CD14-positive monocyte (primary cell): ENCODE data around the gene GPATCH4. TPM values are rescaled to one million over a fixed set of nuclear protein-coding genes. Genes with fewer than 3 reads are reported as not detected.
A peak's percentile ranks its signal among the peaks of the same experiment; 100 is the strongest.

Experiments used
- DNase-seq, 3 donors: peaks; one replicate each; pipeline ENCODE4 v3.0.0-alpha.2; 2011 to 2022
- H2AFZ ChIP-seq: 2 replicates; pipeline ENCODE4 v1.6.0; 2012; ENCODE audit warnings: mild to moderate bottlenecking, low read depth, low read length, inconsistent platforms; ENCODE audit not compliant: insufficient read depth, poor library complexity, severe bottlenecking
- H3K27ac ChIP-seq, 2 donors: 1 replicate in 1 of 2; 2 replicates in 1 of 2; pipeline ENCODE4 v1.5.1; 2012 to 2013; ENCODE audit warnings: low read length in 2 of 2, control low read depth in 1 of 2, inconsistent platforms in 1 of 2, low read depth in 1 of 2, mild to moderate bottlenecking in 1 of 2
- H3K27me3 ChIP-seq, 2 donors: one replicate each; pipeline versions ENCODE4 v1.6.0 to v1.6.1; 2011 to 2013; ENCODE audit warnings: low read length in 2 of 2; ENCODE audit not compliant: control insufficient read depth in 2 of 2, insufficient read depth in 2 of 2
- H3K36me3 ChIP-seq, 2 donors: replicated peaks in 1 of 2; 1 replicate in 1 of 2; 2 replicates in 1 of 2; pipeline versions ENCODE4 v1.5.1 to v1.6.1; 2012 to 2013; ENCODE audit warnings: low read length in 2 of 2, control low read depth in 1 of 2, inconsistent platforms in 1 of 2, mild to moderate bottlenecking in 1 of 2; ENCODE audit not compliant: insufficient read depth in 2 of 2, control insufficient read depth in 1 of 2
- H3K4me1 ChIP-seq, 2 donors: 1 replicate in 1 of 2; 2 replicates in 1 of 2; pipeline versions ENCODE4 v1.5.1 to v1.6.1; 2012 to 2013; ENCODE audit warnings: low read length in 2 of 2, control low read depth in 1 of 2, inconsistent platforms in 1 of 2, mild to moderate bottlenecking in 1 of 2, moderate library complexity in 1 of 2; ENCODE audit not compliant: insufficient read depth in 2 of 2, control insufficient read depth in 1 of 2
- H3K4me2 ChIP-seq: replicated peaks from 2 replicates; pipeline ENCODE3; 2012; ENCODE audit warnings: low read length, moderate library complexity, mild to moderate bottlenecking; ENCODE audit not compliant: poor library complexity, severe bottlenecking; ENCODE audit errors: extremely low read depth
- H3K4me3 ChIP-seq, 3 experiments: fragments of 200-600 bp in 1 of 3; sonication (generic) in 1 of 3; replicated peaks in 1 of 3; 1 replicate in 2 of 3; 2 replicates in 1 of 3; pipeline ENCODE4 v1.5.1; 2011 to 2013; ENCODE audit warnings: low read length in 3 of 3, mild to moderate bottlenecking in 3 of 3, control low read depth in 2 of 3, low read depth in 2 of 3, inconsistent platforms in 1 of 3, moderate library complexity in 1 of 3
- H3K79me2 ChIP-seq: 2 replicates; pipeline ENCODE4 v1.6.0; 2012; ENCODE audit warnings: mild to moderate bottlenecking, control low read depth, inconsistent platforms, low read length, moderate library complexity; ENCODE audit not compliant: insufficient read depth
- H3K9ac ChIP-seq: 2 replicates; pipeline ENCODE4 v1.6.0; 2017; ENCODE audit warnings: low read length, mild to moderate bottlenecking; ENCODE audit not compliant: insufficient read depth, poor library complexity, severe bottlenecking
- H3K9me3 ChIP-seq, 2 donors: replicated peaks in 1 of 2; 1 replicate in 1 of 2; 2 replicates in 1 of 2; pipeline versions ENCODE4 v1.5.1 to v1.6.1; 2012 to 2013; ENCODE audit warnings: low read length in 2 of 2, control low read depth in 1 of 2; ENCODE audit not compliant: control insufficient read depth in 1 of 2, insufficient read depth in 1 of 2
- H4K20me1 ChIP-seq: 2 replicates; pipeline ENCODE4 v1.6.0; 2012; ENCODE audit warnings: mild to moderate bottlenecking, low read length, control low read depth, moderate library complexity; ENCODE audit not compliant: insufficient read depth
- H3K27ac Mint-ChIP-seq, 7 donors: one replicate each; pipeline ENCODE4 v1.8.0; 2020; ENCODE audit warnings: mild to moderate bottlenecking in 7 of 7, mixed read lengths in 7 of 7, moderate library complexity in 6 of 7, inconsistent platforms in 2 of 7
- H3K27me3 Mint-ChIP-seq, 3 donors: one replicate each; pipeline ENCODE4 v1.8.0; 2021 to 2022; ENCODE audit warnings: low read depth in 3 of 3, mild to moderate bottlenecking in 3 of 3, mixed read lengths in 3 of 3, moderate library complexity in 3 of 3, inconsistent platforms in 1 of 3
- H3K36me3 Mint-ChIP-seq, 2 donors: one replicate each; pipeline ENCODE4 v1.8.0; 2020; ENCODE audit warnings: mixed read lengths in 2 of 2, inconsistent platforms in 1 of 2, mild to moderate bottlenecking in 1 of 2
- H3K4me1 Mint-ChIP-seq: one replicate; pipeline ENCODE4 v1.8.0; 2020; ENCODE audit warnings: mild to moderate bottlenecking, mixed read lengths
- H3K4me3 Mint-ChIP-seq, 2 donors: one replicate each; pipeline ENCODE4 v1.8.0; 2020; ENCODE audit warnings: mild to moderate bottlenecking in 2 of 2, mixed read lengths in 2 of 2, moderate library complexity in 1 of 2
- H3K9me3 Mint-ChIP-seq, 7 donors: one replicate each; pipeline ENCODE4 v1.8.0; 2020 to 2022; ENCODE audit warnings: mixed read lengths in 7 of 7, mild to moderate bottlenecking in 6 of 7, moderate library complexity in 6 of 7, inconsistent platforms in 2 of 7
- CTCF ChIP-seq: fragments of 200-600 bp; IDR thresholded peaks from one replicate; pipeline ENCODE4 v1.8.0; 2022; ENCODE audit warnings: antibody characterized with exemption, mild to moderate bottlenecking
- WGBS: methylation state at CpG from one replicate; pipeline ENCODE4 v1.1.5; 2013; ENCODE audit warnings: missing lambda C conversion rate; ENCODE audit not compliant: insufficient coverage; 5-methylcytosine and 5-hydroxymethylcytosine counted together
- intact Hi-C, 2 donors: fragments of 100-400 bp; cut with micrococcal nuclease; formaldehyde crosslinking; loops; one replicate each; pipeline versions ENCODE4 v1.15.0 to v1.15.1; 2023
- polyA plus RNA-seq, 3 donors: library from polyadenylated mRNA; depleted of rRNA in 1 of 3; unstranded in 2 of 3; stranded (reverse) in 1 of 3; fragments of 300-500 nt in 2 of 3; fragments of >200 nt in 1 of 3; fragmentation: Illumina TruSeq in 2 of 3; gene quantifications; 1 replicate in 2 of 3; 2 replicates in 1 of 3; pipeline ENCODE4 v1.2.3, GENCODE V29; 2012 to 2021

The GPATCH4 gene
- polyA plus RNA-seq, 3 donors: 2.6 to 5.3 (median 4.9) TPM

- no peaks in the 10 kb centered on the region for H3K36me3 ChIP-seq
- no peak for TF ChIP-seq CTCF
- H3K4me2 ChIP-seq: no peak overlapping the region
- Mint-ChIP-seq H3K4me1 (peaks cover 4% of the 10 kb centered on the region), H3K4me3 (peak overlapping the region; percentile 21 to 37), H3K27ac (no peak overlapping the region), H3K36me3 (no peaks in the 10 kb centered on the region), H3K27me3 (peaks cover 71 to 84% (median 73%) of the 10 kb centered on the region in 3 donors), H3K9me3 (peaks cover 0 to 5% (median 0%) of the 10 kb centered on the region in 7 donors)
- H3K9ac ChIP-seq: no peak overlapping the region
- peaks cover 0 to under 1% of the 10 kb centered on the region in 2 donors for H3K9me3 ChIP-seq
- peaks cover 0 to 4% of the 10 kb centered on the region in 2 donors for H3K4me1 ChIP-seq
- H3K4me3 ChIP-seq: no peak overlapping the region
- H3K79me2 ChIP-seq: no peaks in the 10 kb centered on the region
- 76% methylated on average over 10 of the region's 10 CpGs for WGBS
- H2AFZ ChIP-seq: no peak overlapping the region
- intact Hi-C loops: no loop called here
- no peaks in the 10 kb centered on the region for H4K20me1 ChIP-seq
- H3K27ac ChIP-seq: no peak overlapping the region
- H3K27me3 ChIP-seq: peaks cover 16 to 67% of the 10 kb centered on the region in 2 donors
- DNase-seq: no peak
These were observed 47.2 kb upstream of the GPATCH4 start for GRCh38 chr1:156648496-156648895.

GRCh38 chr1:156647351-156647750 lies 46.1 kb upstream of the GPATCH4 start:
- Mint-ChIP-seq H3K4me1 (peaks cover 6% of the 10 kb centered on the region), H3K36me3 (peaks cover 3 to 4% of the 10 kb centered on the region in 2 donors), H3K27me3 (peaks cover 76 to 84% (median 81%) of the 10 kb centered on the region in 3 donors), H3K4me3 (peak overlapping the region in 1 of 2 donors; percentile 67), H3K9me3 (peaks cover 0 to 6% (median 2%) of the 10 kb centered on the region in 7 donors), H3K27ac (no peak overlapping the region)
- Histone ChIP-seq H3K27ac (no peak overlapping the region), H3K9ac (no peak overlapping the region), H3K4me2 (no peak overlapping the region), H4K20me1 (no peaks in the 10 kb centered on the region), H3K4me3 (no peak overlapping the region), H3K9me3 (peaks cover 0 to 12% of the 10 kb centered on the region in 2 donors), H3K4me1 (peaks cover 0 to 4% of the 10 kb centered on the region in 2 donors), H2AFZ (no peak overlapping the region), H3K79me2 (no peaks in the 10 kb centered on the region), H3K36me3 (no peaks in the 10 kb centered on the region), H3K27me3 (peaks cover 26 to 76% of the 10 kb centered on the region in 2 donors)
- intact Hi-C loops: no loop called here
- no peak for TF ChIP-seq CTCF
- no peak for DNase-seq
- WGBS: 80% methylated on average over 9 of the region's 10 CpGs
